ENCODE measurements around the gene GCSAM.

- no peak for TF ChIP-seq CTCF (conservative IDR thresholded peaks at IDR 0.05; ENCODE audit: low read length)
- TF ChIP-seq EZH2phosphoT487 (IDR thresholded peaks at IDR 0.05; ENCODE audit: borderline replicate concordance), result no peak
Measured at GRCh38 chr3:112175037-112175436, 42.0 kb upstream of the GCSAM start.

Measured in Loucy (cell line).